GM18505 (cell line): ENCODE measurements around the gene ATF2.

Experiments used
- ATAC-seq: cut with Tn5 transposase; IDR thresholded peaks from one replicate; pipeline ENCODE4 v1.9.1; 2021; ENCODE audit not compliant: unreplicated experiment
- POLR2A ChIP-seq: IDR thresholded peaks from 4 replicates; pipeline ENCODE4 v1.6.1; 2011; ENCODE audit warnings: borderline replicate concordance; ENCODE audit not compliant: insufficient read depth, insufficient read length; ENCODE audit errors: extremely low read depth

Gene ATF2

GRCh38 chr2:175022923-175023322 lies 145.1 kb downstream of the ATF2 start:
- TF ChIP-seq POLR2A: no peak

More at GRCh38 chr2:175022923-175023322, 145.1 kb downstream of the ATF2 start:
- no peak for ATAC-seq
